ENCODE data around the gene SF3B3. TPM values are rescaled to one million over a fixed set of nuclear protein-coding genes. Genes with fewer than 3 reads are reported as not detected.

The SF3B3 gene
- total RNA-seq, 1 experiment from 2014 or later, result 475 TPM

DNA sequence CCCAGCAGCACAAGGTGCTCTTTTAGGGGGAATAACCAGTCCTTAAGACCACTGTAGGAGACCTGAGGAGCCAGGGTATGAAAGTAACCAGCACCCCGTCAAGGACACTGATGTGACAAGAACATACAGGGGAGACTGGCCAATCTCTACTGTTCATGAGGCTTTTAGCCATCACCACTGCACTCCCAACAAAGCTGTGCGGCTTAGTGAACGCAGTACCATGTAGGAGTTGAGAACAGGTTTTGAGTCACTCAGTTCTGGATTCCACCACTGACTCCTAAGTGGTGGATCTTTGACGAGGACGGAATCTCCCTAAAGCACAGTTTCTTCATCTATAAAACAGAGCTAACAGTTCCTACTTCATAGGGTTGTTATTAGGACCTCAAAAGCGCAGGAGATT, 27.1 kb upstream of the SF3B3 start:
- ChIA-PET CTCF (interaction anchor here (0.7 kb wide), 1 partner anchor 26 kb away, joined by 3 read pairs; no protein-coding TSS in a partner anchor), POLR2A (interaction anchor here (0.8 kb wide), 1 partner anchor 115 kb away, joined by 3 read pairs; no protein-coding TSS in a partner anchor)
- Mint-ChIP-seq H3K27ac (no peak overlapping the region), H3K4me1 (no peaks in the 10 kb centered on the region), H3K9me3 (no peaks in the 10 kb centered on the region), H3K4me3 (no peak overlapping the region), H3K36me3 (peaks cover 36% of the 10 kb centered on the region), H3K27me3 (ENCODE audit: low read depth) (no peaks in the 10 kb centered on the region)
- TF ChIP-seq NR1H2 (CRISPR knock-in tag; IDR thresholded peaks at IDR 0.05) (no peak), RORB (CRISPR knock-in tag; IDR thresholded peaks at IDR 0.05) (no peak), ETV6 (CRISPR knock-in tag; IDR thresholded peaks at IDR 0.05) (no peak), OVOL2 (CRISPR knock-in tag; IDR thresholded peaks at IDR 0.05; ENCODE audit: borderline replicate concordance) (no peak), NFATC4 (CRISPR knock-in tag; IDR thresholded peaks at IDR 0.05) (no peak), ZNF263 (CRISPR knock-in tag; IDR thresholded peaks at IDR 0.05; ENCODE audit: low read depth) (no peak)
- TF ChIP-seq, protein P1, sequence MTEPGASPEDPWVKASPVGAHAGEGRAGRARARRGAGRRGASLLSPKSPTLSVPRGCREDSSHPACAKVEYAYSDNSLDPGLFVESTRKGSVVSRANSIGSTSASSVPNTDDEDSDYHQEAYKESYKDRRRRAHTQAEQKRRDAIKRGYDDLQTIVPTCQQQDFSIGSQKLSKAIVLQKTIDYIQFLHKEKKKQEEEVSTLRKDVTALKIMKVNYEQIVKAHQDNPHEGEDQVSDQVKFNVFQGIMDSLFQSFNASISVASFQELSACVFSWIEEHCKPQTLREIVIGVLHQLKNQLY (CRISPR knock-in tag; IDR thresholded peaks at IDR 0.05), result no peak
- TF ChIP-seq, protein P2, sequence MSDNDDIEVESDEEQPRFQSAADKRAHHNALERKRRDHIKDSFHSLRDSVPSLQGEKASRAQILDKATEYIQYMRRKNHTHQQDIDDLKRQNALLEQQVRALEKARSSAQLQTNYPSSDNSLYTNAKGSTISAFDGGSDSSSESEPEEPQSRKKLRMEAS (CRISPR knock-in tag; IDR thresholded peaks at IDR 0.05), result no peak
- TF ChIP-seq, protein P3, sequence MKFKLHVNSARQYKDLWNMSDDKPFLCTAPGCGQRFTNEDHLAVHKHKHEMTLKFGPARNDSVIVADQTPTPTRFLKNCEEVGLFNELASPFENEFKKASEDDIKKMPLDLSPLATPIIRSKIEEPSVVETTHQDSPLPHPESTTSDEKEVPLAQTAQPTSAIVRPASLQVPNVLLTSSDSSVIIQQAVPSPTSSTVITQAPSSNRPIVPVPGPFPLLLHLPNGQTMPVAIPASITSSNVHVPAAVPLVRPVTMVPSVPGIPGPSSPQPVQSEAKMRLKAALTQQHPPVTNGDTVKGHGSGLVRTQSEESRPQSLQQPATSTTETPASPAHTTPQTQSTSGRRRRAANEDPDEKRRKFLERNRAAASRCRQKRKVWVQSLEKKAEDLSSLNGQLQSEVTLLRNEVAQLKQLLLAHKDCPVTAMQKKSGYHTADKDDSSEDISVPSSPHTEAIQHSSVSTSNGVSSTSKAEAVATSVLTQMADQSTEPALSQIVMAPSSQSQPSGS (CRISPR knock-in tag; IDR thresholded peaks at IDR 0.05; ENCODE audit: borderline replicate concordance, low read depth), result no peak
- TF ChIP-seq, protein P4, sequence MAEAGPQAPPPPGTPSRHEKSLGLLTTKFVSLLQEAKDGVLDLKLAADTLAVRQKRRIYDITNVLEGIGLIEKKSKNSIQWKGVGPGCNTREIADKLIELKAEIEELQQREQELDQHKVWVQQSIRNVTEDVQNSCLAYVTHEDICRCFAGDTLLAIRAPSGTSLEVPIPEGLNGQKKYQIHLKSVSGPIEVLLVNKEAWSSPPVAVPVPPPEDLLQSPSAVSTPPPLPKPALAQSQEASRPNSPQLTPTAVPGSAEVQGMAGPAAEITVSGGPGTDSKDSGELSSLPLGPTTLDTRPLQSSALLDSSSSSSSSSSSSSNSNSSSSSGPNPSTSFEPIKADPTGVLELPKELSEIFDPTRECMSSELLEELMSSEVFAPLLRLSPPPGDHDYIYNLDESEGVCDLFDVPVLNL (CRISPR knock-in tag; IDR thresholded peaks at IDR 0.05; ENCODE audit: borderline replicate concordance, low read depth), result no peak
- TF ChIP-seq, protein P5, sequence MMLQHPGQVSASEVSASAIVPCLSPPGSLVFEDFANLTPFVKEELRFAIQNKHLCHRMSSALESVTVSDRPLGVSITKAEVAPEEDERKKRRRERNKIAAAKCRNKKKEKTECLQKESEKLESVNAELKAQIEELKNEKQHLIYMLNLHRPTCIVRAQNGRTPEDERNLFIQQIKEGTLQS (CRISPR knock-in tag; conservative IDR thresholded peaks at IDR 0.05), result no peak
- TF ChIP-seq, protein P6, sequence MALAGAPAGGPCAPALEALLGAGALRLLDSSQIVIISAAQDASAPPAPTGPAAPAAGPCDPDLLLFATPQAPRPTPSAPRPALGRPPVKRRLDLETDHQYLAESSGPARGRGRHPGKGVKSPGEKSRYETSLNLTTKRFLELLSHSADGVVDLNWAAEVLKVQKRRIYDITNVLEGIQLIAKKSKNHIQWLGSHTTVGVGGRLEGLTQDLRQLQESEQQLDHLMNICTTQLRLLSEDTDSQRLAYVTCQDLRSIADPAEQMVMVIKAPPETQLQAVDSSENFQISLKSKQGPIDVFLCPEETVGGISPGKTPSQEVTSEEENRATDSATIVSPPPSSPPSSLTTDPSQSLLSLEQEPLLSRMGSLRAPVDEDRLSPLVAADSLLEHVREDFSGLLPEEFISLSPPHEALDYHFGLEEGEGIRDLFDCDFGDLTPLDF (CRISPR knock-in tag; IDR thresholded peaks at IDR 0.05), result no peak
- TF ChIP-seq, protein P7, sequence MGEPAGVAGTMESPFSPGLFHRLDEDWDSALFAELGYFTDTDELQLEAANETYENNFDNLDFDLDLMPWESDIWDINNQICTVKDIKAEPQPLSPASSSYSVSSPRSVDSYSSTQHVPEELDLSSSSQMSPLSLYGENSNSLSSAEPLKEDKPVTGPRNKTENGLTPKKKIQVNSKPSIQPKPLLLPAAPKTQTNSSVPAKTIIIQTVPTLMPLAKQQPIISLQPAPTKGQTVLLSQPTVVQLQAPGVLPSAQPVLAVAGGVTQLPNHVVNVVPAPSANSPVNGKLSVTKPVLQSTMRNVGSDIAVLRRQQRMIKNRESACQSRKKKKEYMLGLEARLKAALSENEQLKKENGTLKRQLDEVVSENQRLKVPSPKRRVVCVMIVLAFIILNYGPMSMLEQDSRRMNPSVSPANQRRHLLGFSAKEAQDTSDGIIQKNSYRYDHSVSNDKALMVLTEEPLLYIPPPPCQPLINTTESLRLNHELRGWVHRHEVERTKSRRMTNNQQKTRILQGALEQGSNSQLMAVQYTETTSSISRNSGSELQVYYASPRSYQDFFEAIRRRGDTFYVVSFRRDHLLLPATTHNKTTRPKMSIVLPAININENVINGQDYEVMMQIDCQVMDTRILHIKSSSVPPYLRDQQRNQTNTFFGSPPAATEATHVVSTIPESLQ (CRISPR knock-in tag; IDR thresholded peaks at IDR 0.05), result no peak
- no peak for ATAC-seq
- DNase-seq (ENCODE audit: low spot score), result no peak

DNA sequence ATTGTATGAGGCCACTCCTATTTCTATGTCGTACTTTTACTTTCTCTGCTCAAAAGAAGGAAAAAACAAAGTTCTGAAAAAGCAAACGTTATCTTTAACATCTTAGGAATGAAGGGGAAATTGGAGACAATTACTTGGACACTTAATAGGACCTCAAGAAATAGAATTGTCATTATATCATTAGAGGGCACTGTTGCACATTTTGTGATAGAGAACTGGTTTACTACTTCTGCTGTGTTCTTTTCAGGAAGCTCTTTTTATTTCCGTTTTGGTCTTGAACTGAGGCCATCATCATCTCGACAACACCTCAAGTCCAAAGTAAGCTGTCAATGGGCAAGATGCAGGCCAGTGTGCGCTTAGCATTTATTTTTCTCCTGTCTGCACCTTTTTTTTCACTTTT, 14.9 kb upstream of the SF3B3 start:
- CTCF ChIA-PET, result interaction anchor here (0.5 to 1.2 kb wide), 4 partner anchors 96 to 150 kb away, joined by 3 to 4 read pairs (median 3); no protein-coding TSS in a partner anchor
- Mint-ChIP-seq H3K9me3 (no peaks in the 10 kb centered on the region), H3K27ac (no peak overlapping the region)
- TF ChIP-seq, protein P3 (CRISPR knock-in tag; IDR thresholded peaks at IDR 0.05; ENCODE audit: borderline replicate concordance, low read depth), result no peak
- TF ChIP-seq EMX1 (CRISPR knock-in tag; IDR thresholded peaks at IDR 0.05), result no peak
- TF ChIP-seq, protein P8, sequence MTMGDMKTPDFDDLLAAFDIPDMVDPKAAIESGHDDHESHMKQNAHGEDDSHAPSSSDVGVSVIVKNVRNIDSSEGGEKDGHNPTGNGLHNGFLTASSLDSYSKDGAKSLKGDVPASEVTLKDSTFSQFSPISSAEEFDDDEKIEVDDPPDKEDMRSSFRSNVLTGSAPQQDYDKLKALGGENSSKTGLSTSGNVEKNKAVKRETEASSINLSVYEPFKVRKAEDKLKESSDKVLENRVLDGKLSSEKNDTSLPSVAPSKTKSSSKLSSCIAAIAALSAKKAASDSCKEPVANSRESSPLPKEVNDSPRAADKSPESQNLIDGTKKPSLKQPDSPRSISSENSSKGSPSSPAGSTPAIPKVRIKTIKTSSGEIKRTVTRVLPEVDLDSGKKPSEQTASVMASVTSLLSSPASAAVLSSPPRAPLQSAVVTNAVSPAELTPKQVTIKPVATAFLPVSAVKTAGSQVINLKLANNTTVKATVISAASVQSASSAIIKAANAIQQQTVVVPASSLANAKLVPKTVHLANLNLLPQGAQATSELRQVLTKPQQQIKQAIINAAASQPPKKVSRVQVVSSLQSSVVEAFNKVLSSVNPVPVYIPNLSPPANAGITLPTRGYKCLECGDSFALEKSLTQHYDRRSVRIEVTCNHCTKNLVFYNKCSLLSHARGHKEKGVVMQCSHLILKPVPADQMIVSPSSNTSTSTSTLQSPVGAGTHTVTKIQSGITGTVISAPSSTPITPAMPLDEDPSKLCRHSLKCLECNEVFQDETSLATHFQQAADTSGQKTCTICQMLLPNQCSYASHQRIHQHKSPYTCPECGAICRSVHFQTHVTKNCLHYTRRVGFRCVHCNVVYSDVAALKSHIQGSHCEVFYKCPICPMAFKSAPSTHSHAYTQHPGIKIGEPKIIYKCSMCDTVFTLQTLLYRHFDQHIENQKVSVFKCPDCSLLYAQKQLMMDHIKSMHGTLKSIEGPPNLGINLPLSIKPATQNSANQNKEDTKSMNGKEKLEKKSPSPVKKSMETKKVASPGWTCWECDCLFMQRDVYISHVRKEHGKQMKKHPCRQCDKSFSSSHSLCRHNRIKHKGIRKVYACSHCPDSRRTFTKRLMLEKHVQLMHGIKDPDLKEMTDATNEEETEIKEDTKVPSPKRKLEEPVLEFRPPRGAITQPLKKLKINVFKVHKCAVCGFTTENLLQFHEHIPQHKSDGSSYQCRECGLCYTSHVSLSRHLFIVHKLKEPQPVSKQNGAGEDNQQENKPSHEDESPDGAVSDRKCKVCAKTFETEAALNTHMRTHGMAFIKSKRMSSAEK (CRISPR knock-in tag; IDR thresholded peaks at IDR 0.05; ENCODE audit: borderline replicate concordance), result no peak
- TF ChIP-seq, protein P9, sequence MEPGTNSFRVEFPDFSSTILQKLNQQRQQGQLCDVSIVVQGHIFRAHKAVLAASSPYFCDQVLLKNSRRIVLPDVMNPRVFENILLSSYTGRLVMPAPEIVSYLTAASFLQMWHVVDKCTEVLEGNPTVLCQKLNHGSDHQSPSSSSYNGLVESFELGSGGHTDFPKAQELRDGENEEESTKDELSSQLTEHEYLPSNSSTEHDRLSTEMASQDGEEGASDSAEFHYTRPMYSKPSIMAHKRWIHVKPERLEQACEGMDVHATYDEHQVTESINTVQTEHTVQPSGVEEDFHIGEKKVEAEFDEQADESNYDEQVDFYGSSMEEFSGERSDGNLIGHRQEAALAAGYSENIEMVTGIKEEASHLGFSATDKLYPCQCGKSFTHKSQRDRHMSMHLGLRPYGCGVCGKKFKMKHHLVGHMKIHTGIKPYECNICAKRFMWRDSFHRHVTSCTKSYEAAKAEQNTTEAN (CRISPR knock-in tag; IDR thresholded peaks at IDR 0.05), result no peak
- TF ChIP-seq, protein P4 (CRISPR knock-in tag; IDR thresholded peaks at IDR 0.05; ENCODE audit: borderline replicate concordance, low read depth), result no peak
- TF ChIP-seq, protein P10, sequence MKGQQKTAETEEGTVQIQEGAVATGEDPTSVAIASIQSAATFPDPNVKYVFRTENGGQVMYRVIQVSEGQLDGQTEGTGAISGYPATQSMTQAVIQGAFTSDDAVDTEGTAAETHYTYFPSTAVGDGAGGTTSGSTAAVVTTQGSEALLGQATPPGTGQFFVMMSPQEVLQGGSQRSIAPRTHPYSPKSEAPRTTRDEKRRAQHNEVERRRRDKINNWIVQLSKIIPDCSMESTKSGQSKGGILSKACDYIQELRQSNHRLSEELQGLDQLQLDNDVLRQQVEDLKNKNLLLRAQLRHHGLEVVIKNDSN (CRISPR knock-in tag; IDR thresholded peaks at IDR 0.05), result no peak

More for the DNA sequence above, 14.9 kb upstream of the SF3B3 start:
- Mint-ChIP-seq H3K4me3 (no peak overlapping the region), H3K4me1 (no peaks in the 10 kb centered on the region), H3K36me3 (peaks cover 45% of the 10 kb centered on the region), H3K27me3 (ENCODE audit: low read depth) (no peaks in the 10 kb centered on the region)
- no peak for DNase-seq (ENCODE audit: low spot score)
- no peak for ATAC-seq
- POLR2A ChIA-PET, result no interaction called here
